Measurements from ENCODE around the gene TPX2.
"Not testable (repeated sequence)": the region's sequence is repeated elsewhere in the genome, so short reads cannot be mapped to it uniquely, and the experiment has no call there.

Gene TPX2

GRCh38 chr20:31719644-31720485 is 19.2 kb upstream of the TPX2 start:
- DNase-seq (ENCODE audit: low read depth in 2 of 2), result no peak

- DNase-seq (ENCODE audit: low read depth in 2 of 2), result no peak
These were observed 18.3 kb upstream of the TPX2 start for GRCh38 chr20:31720486-31721407.

GRCh38 chr20:31721408-31722256 is 17.5 kb upstream of the TPX2 start:
- DNase-seq (ENCODE audit: low read depth in 2 of 2), result no peak

- peak; percentile 71 to 85 for DNase-seq (ENCODE audit: low read depth in 2 of 2)
These were observed 16.6 kb upstream of the TPX2 start, which contains the start of gene BCL2L1 for GRCh38 chr20:31722257-31723068. BCL2L1 (minus strand) TSS chr20:31722868; CDS start chr20:31722218, 650 bp downstream.

GRCh38 chr20:31723069-31723318 is 16.1 kb upstream of the TPX2 start:
- no peak for DNase-seq (ENCODE audit: low read depth in 2 of 2)

- peak; percentile 96 to 98 for DNase-seq (ENCODE audit: low read depth in 2 of 2)
These were observed 15.6 kb upstream of the TPX2 start for GRCh38 chr20:31723319-31724078.

- no peak for DNase-seq (ENCODE audit: low read depth in 2 of 2)
These were observed 7.8 kb upstream of the TPX2 start for GRCh38 chr20:31731321-31731717.

- no peak for DNase-seq (ENCODE audit: low read depth in 2 of 2)
These were observed 474 bp downstream of the TPX2 start for GRCh38 chr20:31739550-31739977.

- no peak for DNase-seq (ENCODE audit: low read depth in 2 of 2)
These were observed 1.1 kb downstream of the TPX2 start for GRCh38 chr20:31740208-31740607.

GRCh38 chr20:31740656-31741323 is 1.7 kb downstream of the TPX2 start:
- no peak for DNase-seq (ENCODE audit: low read depth in 2 of 2)

GRCh38 chr20:31746068-31746878 is 7.2 kb downstream of the TPX2 start:
- no peak for DNase-seq (ENCODE audit: low read depth in 2 of 2)

- DNase-seq (ENCODE audit: low read depth in 2 of 2), result not testable (repeated sequence)
These were observed 7.9 kb downstream of the TPX2 start for GRCh38 chr20:31747028-31747427.

- no peak for DNase-seq (ENCODE audit: low read depth in 2 of 2)
These were observed 8.6 kb downstream of the TPX2 start for GRCh38 chr20:31747640-31748039.

- DNase-seq (ENCODE audit: low read depth in 2 of 2), result no peak
These were observed 10.1 kb downstream of the TPX2 start for GRCh38 chr20:31749223-31749622.

- no peak for DNase-seq (ENCODE audit: low read depth in 2 of 2)
These were observed 12.0 kb downstream of the TPX2 start for GRCh38 chr20:31751126-31751525.

- no peak for DNase-seq (ENCODE audit: low read depth in 2 of 2)
These were observed 18.2 kb downstream of the TPX2 start for GRCh38 chr20:31757254-31757653.

- DNase-seq (ENCODE audit: low read depth in 2 of 2), result no peak
These were observed 19.4 kb downstream of the TPX2 start for GRCh38 chr20:31758521-31758920.

GRCh38 chr20:31758991-31759390 is 19.9 kb downstream of the TPX2 start:
- DNase-seq (ENCODE audit: low read depth in 2 of 2), result no peak

All from stimulated activated CD4-positive, alpha-beta T cell treated with anti-CD3 and anti-CD28 coated beads, Interleukin-1b, Interleukin-23, amount 100 ng/mL, for 4 hours (primary cell).